PC-9 (cell line): ENCODE data around the gene TMEM161B.

ENCODE experiments used
- EZH2 ChIP-seq: fragments of 200-600 bp; sonication (generic); IDR thresholded peaks from 2 replicates; pipeline ENCODE4 v1.8.0; 2017; ENCODE audit warnings: antibody characterized with exemption, low read depth
- TF ChIP-seq, protein P1 (sequence below): fragments of 200-600 bp; sonication (generic); conservative IDR thresholded peaks from 2 replicates; pipeline ENCODE4 v1.6.1; 2017; ENCODE audit warnings: mixed run types, antibody characterized with exemption, mild to moderate bottlenecking, moderate library complexity

GRCh38 chr5:88145611-88146467 is 122.8 kb downstream of the TMEM161B start:
- TF ChIP-seq, protein P1, sequence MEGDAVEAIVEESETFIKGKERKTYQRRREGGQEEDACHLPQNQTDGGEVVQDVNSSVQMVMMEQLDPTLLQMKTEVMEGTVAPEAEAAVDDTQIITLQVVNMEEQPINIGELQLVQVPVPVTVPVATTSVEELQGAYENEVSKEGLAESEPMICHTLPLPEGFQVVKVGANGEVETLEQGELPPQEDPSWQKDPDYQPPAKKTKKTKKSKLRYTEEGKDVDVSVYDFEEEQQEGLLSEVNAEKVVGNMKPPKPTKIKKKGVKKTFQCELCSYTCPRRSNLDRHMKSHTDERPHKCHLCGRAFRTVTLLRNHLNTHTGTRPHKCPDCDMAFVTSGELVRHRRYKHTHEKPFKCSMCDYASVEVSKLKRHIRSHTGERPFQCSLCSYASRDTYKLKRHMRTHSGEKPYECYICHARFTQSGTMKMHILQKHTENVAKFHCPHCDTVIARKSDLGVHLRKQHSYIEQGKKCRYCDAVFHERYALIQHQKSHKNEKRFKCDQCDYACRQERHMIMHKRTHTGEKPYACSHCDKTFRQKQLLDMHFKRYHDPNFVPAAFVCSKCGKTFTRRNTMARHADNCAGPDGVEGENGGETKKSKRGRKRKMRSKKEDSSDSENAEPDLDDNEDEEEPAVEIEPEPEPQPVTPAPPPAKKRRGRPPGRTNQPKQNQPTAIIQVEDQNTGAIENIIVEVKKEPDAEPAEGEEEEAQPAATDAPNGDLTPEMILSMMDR: no peak
- no peak for TF ChIP-seq EZH2
